K562 (cell line): ENCODE results near the gene PHC3. TPM values are rescaled to one million over a fixed set of nuclear protein-coding genes. Genes with fewer than 3 reads are reported as not detected.

Source experiments
- ARID1B ChIP-seq: fragments of 450-650 bp; IDR thresholded peaks from 2 replicates; pipeline ENCODE4 v1.6.1; 2016; ENCODE audit warnings: antibody characterized with exemption, mild to moderate bottlenecking, inconsistent platforms
- ARID3B ChIP-seq: fragments of 250-450 bp; sonication (Bioruptor Pico); IDR thresholded peaks from 2 replicates; pipeline ENCODE4 v1.4.0; 2020; ENCODE audit warnings: borderline replicate concordance
- CTCFL ChIP-seq: IDR thresholded peaks from 2 replicates; pipeline ENCODE4 v1.6.1; 2011; ENCODE audit warnings: borderline replicate concordance, low read depth, mild to moderate bottlenecking, moderate library complexity, low read length; ENCODE audit not compliant: insufficient read depth, poor library complexity, severe bottlenecking
- EZH2 ChIP-seq: IDR thresholded peaks from 2 replicates; pipeline ENCODE4 v1.6.1; 2012; ENCODE audit warnings: low read depth, mild to moderate bottlenecking, inconsistent platforms, low read length, borderline replicate concordance
- GATA2 ChIP-seq: sonication (generic); formaldehyde crosslinking; IDR thresholded peaks from 2 replicates; pipeline ENCODE4 v1.4.0; 2020; ENCODE audit warnings: mild to moderate bottlenecking, missing genetic modification reagents
- HMBOX1 ChIP-seq: sonication (generic); IDR thresholded peaks from 2 replicates; pipeline ENCODE4 v1.6.1; 2016
- KAT2B ChIP-seq: IDR thresholded peaks from one replicate; pipeline ENCODE4 v1.6.1; 2012; ENCODE audit warnings: low read depth, mild to moderate bottlenecking, control low read depth, inconsistent platforms, low read length, moderate library complexity
- MED1 ChIP-seq: sonication (generic); formaldehyde crosslinking; IDR thresholded peaks from 2 replicates; pipeline ENCODE4 v1.8.1; 2023; ENCODE audit warnings: missing genetic modification reagents, borderline replicate concordance
- NBN ChIP-seq: fragments of 450-650 bp; IDR thresholded peaks from 2 replicates; pipeline ENCODE4 v1.6.1; 2016; ENCODE audit warnings: low read depth, mild to moderate bottlenecking
- NFYB ChIP-seq: IDR thresholded peaks from 2 replicates; pipeline ENCODE4 v1.6.1; 2011; ENCODE audit warnings: mild to moderate bottlenecking, moderate library complexity; ENCODE audit not compliant: insufficient read length; ENCODE audit errors: extremely low read depth
- NR2C1 ChIP-seq, 2 experiments: fragments of 450-650 bp; IDR thresholded peaks; 2 replicates each; pipeline ENCODE4 v1.6.1; 2017; ENCODE audit warnings: mild to moderate bottlenecking in 2 of 2, antibody characterized with exemption in 1 of 2, inconsistent platforms in 1 of 2, missing compliant biosample characterization in 1 of 2, missing genetic modification characterization in 1 of 2
- RBM15 ChIP-seq: fragments of 200-400 bp; formaldehyde crosslinking; IDR thresholded peaks from 2 replicates; pipeline ENCODE4 v1.6.1; 2018; ENCODE audit warnings: mild to moderate bottlenecking, low read length, moderate library complexity; ENCODE audit not compliant: insufficient read depth
- SMAD1 ChIP-seq: fragments of 150-350 bp; IDR thresholded peaks from 2 replicates; pipeline ENCODE4 v1.6.1; 2014; ENCODE audit warnings: low read length, low read depth; ENCODE audit not compliant: partially characterized antibody
- XRCC5 ChIP-seq: fragments of 200-400 bp; formaldehyde crosslinking; IDR thresholded peaks from 2 replicates; pipeline ENCODE4 v1.6.1; 2017; ENCODE audit warnings: low read depth, mild to moderate bottlenecking, low read length
- ZHX1 ChIP-seq: fragments of 150-350 bp; conservative IDR thresholded peaks from 2 replicates; pipeline ENCODE4 v1.6.1; 2014; ENCODE audit warnings: low read length
- ZNF197 ChIP-seq: fragments of 200-800 bp; sonication (Bioruptor generic); IDR thresholded peaks from 2 replicates; pipeline ENCODE4 v1.6.1; 2016; ENCODE audit warnings: low read depth, missing genetic modification characterization, missing compliant biosample characterization
- ZNF449 ChIP-seq: fragments of 250-450 bp; sonication (Bioruptor Pico); IDR thresholded peaks from 2 replicates; pipeline ENCODE4 v1.8.0; 2022; ENCODE audit warnings: moderate library complexity, mild to moderate bottlenecking, inconsistent platforms
- ZNF75A ChIP-seq: fragments of 450-650 bp; formaldehyde crosslinking; IDR thresholded peaks from 2 replicates; pipeline ENCODE4 v1.4.0; 2020; ENCODE audit warnings: mild to moderate bottlenecking
- polyA plus RNA-seq, 8 experiments: library from polyadenylated mRNA; depleted of rRNA in 4 of 8; stranded (reverse) in 5 of 8; unstranded in 3 of 8; fragments of >200 nt; fragmentation: Nextera tagmentation in 2 of 8; fragmentation: Illumina TruSeq in 1 of 8; extraction: Ambion mirVana in 2 of 8; extraction: Trizol in 1 of 8; gene quantifications; 2 replicates each; pipeline versions ENCODE4 v1.2.1 to v1.2.3, GENCODE V29; 2011 to 2014; ENCODE audit warnings: inconsistent platforms in 1 of 8, missing spikeins in 1 of 8
- total RNA-seq, 7 experiments: library from RNA; depleted of rRNA in 6 of 7; stranded (reverse); fragments of >200 nt in 6 of 7; fragmentation: Illumina TruSeq in 2 of 7; extraction: Trizol in 2 of 7; gene quantifications; 2 replicates each; pipeline versions ENCODE4 v1.2.1 to v1.2.3, GENCODE V29; 2011 to 2021; ENCODE audit warnings: low replicate concordance in 1 of 7

Gene PHC3
- total and polyA plus RNA-seq, 9 of the 15 experiments (the other 6 are each of a cell fraction or from before 2014, with no cell fraction given) = 3.1 to 21.6 (median 10.5) TPM

GRCh38 chr3:170154569-170155143, 26.9 kb downstream of the PHC3 start (continued):
- TF ChIP-seq ARID3B (CRISPR knock-in tag) = no peak
- peak; percentile 99 for TF ChIP-seq HMBOX1
- TF ChIP-seq MED1 (CRISPR knock-in tag) = no peak
- TF ChIP-seq CTCFL = no peak
- peak; percentile 43; the same call in 1 of the 2 replicates for TF ChIP-seq GATA2
- peak; percentile 58; the same call in 1 of the 2 replicates for TF ChIP-seq NBN
- TF ChIP-seq SMAD1 = no peak
- no peak for TF ChIP-seq ZNF449 (CRISPR knock-in tag)
- TF ChIP-seq ARID1B = peak; percentile 82
- no peak for TF ChIP-seq NFYB
- TF ChIP-seq EZH2 = no peak
- TF ChIP-seq ZHX1 = no peak
- TF ChIP-seq NR2C1 (IDR thresholded peaks at IDR 0.05) = no peak
- TF ChIP-seq NR2C1 (tag; IDR thresholded peaks at IDR 0.05) = no peak
- no peak for TF ChIP-seq RBM15
- no peak for TF ChIP-seq ZNF197 (CRISPR knock-in tag)
- no peak for TF ChIP-seq KAT2B
- TF ChIP-seq ZNF75A = no peak
- no peak for TF ChIP-seq XRCC5
